NCI-H1092 treated with DMSO at 0.1 percent for 48 hours (cell line): ENCODE measurements around the gene CADM1.

Experiments used
- DNase-seq: peaks from one replicate; lab custom pipeline; 2025; lab: John Stamatoyannopoulos, UW

CADM1 gene

DNA sequence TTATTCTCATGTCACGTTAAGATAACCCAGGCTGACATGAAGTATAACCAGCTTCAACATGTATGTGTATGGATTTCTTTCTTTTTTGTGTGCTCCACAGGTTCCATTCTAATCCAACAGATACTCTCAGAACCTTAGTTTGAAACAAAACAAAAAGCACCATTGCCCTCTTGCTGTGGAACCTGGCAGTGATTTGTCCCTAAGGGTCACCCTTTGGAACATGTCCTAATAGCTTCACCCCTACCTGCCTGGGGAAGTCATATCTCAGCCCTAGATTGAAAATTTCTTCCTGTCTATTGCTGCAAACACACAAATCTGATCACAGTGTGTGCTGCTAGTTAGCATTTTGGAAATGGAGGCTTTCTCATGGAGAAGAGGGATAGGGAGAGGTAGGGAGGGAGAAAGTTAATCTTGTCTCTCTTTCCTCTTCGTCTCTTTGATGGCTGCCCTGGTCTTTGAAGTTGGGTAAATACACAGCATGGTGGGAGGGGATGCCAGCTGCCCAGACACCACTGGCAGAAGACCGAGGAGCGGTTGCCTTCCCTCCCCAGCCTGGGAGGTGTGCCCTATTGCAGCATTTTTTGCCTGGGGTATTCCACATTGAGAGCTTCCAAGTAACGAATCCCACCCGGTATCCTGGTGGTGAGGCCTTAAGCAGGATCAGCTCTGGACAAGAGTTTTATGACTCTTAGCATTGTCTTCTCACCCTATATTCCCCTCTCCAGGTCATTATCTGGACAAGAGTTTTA lies 11.6 kb upstream of the CADM1 start:
- no peak for DNase-seq

DNA sequence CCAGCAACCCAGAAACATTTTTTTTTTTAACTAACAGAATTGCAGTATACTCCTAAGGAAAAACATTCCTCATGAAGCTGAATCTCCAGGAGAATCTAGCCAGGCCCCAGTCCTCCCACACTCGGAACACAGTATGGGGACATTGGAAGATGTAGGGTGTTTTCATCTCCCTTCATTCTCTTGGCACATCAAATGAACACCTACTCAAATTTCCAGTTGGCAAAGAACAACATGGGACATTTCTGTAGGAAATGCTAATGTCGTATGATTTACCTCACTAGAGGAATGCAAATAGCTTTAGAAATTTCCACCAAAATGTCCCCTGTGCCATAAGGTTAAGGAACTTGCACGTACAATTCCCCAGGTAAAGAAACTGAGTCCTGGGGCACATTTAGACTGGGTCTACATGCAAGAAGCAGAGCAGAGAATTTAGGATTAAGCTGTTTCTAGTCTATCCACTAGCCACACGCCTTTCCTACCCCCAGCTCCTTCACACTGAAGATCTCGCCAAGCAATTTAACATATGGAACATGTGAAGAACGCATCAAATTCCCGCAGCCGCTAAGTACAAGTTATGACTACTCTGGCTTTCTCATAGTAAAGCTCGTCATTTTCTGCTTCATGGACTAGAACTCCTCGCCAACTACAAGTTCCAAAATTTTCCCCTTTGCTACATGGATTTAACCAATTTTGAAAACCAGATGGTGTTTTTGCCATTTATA lies 2.9 kb upstream of the CADM1 start:
- no peak for DNase-seq

DNA sequence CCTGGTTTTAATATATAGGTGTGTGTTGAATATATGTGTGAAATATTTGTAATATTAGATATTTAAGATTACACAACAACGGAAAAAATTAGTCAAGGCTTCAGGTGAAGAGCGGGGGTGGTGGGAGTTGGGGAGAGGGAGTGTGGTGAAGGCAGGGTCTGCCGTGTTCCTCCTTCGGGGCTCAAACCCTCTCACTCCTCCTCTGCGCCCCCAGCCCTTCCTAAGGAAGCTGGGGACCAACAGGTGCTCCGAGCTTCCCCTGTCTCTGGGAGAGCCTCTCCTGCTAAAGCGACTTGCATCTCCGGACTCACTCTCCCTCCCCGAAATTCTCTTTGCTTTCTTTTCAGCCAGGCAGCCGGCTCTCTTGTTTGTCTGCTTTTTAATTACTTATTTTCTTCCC lies 960 bp upstream of the CADM1 start:
- DNase-seq, result peak; percentile 63

GRCh38 chr11:115503886-115504275 lies 334 bp downstream of the CADM1 start:
- no peak for DNase-seq

DNA sequence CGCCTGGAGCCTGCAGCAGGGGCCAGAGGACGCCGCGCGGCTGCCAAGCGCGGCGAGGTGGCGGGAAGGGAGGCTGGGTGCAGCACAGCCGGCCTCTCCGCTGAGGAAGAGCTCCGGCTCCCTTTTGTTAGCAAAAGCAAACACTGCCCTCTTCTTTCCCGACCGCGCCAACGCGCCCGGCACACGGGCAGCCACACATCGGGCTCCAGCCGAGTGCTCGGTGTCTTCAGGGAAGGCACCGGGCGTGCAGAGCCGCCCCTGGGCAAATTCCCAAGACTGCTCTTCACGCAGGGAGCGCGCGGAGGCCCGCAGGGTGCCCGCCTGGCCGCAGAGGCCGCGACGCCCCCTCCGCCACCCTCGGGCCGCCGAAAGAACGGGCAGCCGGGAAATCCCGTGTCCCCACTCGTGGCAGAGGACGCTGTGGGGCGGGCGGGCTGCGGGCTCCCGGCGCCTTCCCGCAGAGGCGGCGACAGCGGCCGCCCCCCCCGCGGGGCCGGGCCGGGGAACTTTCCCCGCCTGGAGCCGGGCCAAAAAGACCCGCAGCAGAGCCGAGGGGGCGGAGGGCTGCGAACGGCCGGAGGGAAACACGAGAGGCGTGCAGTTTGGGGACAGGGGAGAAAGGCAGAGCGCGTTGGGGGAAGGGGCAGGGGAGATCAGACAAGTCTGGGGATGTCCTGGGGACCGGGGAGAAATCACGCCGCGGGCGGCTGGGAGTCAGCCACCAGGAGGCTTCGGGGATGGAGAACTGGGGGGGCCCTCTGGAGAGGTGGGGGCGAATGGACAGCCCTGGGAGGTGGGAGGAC lies 931 bp downstream of the CADM1 start:
- peak; percentile 90 for DNase-seq

DNA sequence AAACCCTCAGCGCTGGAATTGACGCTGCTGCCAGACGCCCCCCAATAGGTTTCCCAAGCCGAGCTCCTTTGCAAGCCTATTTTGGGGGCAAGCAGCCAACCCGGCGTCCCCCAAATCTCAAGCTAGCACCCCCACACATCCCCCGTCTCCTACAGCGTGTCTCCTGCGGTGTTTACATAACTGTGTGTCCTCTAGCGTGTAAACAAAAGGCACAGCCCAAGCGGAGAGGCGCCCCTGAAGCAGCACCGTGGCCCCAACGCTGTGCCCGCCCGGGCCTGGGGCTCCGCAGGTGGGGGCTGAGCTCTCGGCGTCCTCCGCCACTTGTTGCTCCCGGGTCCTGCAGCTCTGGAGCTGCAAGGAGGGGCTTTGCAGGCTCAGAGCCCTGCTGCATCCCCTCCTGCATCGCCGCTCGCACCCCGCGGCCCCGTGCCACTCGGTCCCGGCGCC lies 1.6 kb downstream of the CADM1 start:
- DNase-seq, result no peak

DNA sequence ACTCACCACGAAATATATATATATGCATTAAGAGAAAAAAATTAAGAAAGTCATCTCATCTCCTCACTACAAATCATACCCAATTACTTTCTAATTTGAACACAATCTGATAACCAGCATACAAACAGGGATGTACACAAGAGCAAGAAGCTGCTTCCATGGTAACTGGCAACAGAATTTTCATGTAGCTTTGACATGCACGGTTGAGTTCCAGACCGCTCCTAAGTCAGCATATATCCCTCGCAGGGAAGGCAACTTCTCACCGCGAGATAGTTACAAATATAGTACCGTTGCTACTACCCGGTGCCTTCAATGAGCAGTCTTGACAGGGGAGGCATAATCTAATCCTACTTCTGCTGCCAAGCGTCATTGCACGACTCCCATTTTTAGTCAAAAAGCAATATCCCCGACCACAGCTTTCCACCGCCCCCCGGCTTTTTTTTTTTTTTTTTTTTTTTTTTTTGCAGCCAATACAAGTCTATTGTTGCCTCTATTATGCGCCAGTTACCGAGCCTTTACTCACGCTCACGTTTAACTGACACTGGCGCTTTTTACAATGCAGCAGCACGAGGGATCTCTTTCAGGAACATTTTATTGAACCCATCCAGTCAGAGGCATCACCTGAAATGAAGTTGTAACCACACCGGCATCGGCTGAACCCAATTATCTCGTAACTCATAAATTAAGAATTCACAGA lies 2.2 kb downstream of the CADM1 start:
- DNase-seq, result peak; percentile 79

DNA sequence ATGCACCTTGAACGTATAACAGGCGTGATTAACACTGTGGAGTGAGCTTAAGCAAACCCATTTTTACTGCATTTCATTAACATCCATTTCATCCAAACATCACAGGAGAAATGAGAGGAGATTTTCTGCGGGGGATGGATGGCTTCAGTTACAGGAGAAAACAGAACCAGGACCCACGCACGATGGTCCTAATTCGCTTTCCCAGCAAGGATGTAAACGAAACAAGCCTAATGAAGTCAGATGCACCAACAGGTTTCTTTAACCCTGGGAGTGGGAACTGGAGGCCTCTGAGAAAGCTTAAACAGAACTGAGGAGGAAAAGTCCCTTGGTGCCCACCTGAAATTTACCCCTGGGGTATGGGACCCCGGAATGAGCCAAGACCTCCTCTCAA lies 2.7 kb downstream of the CADM1 start:
- DNase-seq, result no peak

DNA sequence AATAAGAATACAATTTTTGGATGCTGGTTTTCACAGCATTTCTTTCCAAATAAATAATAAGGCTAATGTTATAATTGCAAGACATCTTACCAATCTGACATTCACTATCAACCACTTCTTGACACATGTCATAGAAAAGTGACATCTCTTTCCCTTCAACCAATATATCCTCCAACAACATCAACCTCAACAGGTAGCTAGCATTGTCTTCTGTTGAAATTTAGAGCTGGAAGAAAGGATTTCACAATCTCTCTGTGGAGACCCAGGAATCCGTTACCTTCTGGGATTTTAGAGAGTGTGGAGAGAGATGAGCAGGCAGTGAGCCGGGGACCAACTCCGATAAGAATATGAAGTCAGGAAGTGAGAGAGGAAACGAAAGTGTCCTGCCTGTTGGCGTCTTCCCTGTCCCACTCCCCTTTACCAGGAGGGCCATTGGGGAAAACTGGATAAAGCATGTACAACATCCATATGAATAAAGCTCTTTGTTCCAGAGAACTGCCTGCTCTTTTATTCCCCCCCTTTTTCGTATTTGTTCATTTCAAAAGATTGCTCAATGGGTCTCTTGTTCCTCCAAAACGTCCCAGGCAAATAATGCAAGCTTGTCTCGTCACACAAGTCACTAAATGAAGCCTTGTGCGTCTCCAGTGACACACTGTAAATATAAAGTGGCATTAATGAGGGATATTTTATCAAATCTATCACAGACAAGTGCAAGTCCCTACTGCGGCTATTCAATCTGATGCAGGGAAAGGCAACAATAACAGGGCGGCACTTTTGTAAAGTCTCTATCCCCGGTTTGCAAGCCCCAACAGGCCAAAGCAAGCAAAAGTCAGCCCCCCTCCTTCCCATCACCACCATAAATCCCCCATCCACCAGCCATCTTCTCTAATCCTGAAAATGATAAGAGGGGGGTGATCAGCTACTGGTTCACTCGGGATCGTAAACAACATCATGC lies 3.4 kb downstream of the CADM1 start:
- DNase-seq, result no peak

GRCh38 chr11:115499891-115500290 lies 4.3 kb downstream of the CADM1 start:
- DNase-seq, result no peak

- no peak for DNase-seq
Measured at GRCh38 chr11:115499241-115499799, 4.9 kb downstream of the CADM1 start.

DNA sequence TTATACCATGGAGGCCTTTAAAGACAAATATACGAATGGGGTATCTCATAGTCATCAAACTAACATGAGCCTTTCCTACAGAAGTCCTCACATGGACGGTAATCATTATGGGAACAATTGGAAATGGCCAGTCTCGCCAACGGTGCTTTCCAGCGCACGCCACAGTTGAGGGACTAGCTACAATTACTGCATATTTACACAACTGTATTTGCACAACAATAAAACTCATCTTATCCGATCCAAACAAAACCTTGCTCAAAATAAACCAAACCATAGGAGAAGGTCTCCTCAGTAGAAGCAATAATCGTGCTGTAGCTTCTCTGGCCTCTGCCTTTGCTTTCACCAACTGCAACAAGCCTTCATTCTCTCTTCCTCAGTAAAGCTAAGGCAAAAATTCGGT lies 5.9 kb downstream of the CADM1 start:
- DNase-seq, result peak; percentile 98

DNA sequence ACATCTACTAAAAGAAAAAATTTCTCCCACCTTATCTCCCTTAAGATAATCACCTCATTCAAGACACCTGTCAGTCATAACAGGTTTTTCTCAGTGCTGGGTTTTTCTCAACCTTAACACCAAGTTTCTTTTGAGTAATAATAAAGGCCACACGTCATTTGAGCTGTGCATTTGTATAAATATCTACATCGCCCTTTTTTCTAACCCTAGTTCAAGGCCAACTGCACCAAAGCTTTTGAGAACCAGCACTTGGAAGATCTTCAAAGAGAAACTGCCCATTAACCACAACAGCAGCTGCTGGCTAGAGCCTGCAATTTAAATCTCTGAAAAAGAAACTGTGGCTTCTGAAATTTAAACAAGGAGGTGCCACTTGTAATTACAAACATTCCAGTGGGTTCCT lies 6.9 kb downstream of the CADM1 start:
- peak; percentile 30 for DNase-seq

DNA sequence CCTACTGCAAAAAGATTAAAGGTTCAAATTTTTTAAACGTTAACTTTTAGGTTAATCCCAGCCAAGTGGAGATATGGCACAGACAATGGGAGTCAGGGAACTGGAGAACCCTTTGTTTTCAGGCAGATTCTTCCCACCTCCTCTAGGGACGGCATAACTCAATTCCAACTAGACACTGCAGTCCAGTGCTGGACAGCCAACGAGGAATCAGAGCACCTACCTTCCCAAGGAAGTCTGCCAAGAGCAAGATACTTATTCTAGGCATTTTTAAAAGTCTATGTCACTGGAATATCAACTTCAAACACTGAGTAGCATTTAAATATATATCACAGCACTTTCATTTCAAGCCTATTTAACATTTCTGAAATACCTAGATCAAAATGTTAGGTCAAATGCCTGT lies 7.3 kb downstream of the CADM1 start:
- DNase-seq, result no peak

GRCh38 chr11:115493905-115494304 lies 10.3 kb downstream of the CADM1 start:
- no peak for DNase-seq

DNA sequence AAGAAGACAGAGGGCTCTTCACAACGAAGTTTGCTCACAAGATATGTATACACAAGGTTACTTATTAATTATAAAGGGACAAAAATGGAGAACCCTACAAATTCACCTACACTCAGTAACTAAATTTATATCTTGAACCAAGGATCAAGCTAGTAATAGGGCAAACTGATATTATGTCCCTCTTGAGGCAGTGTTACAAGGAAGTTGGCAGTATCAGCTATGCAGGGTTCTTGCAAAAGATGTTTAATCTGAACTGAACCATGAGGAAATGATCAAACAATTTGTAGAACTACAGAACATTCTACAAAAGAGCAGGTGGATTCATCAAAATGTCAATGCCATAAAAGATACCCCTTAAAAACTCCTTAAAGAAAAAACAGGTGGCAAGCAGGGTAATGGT lies 10.7 kb downstream of the CADM1 start:
- DNase-seq, result no peak

DNA sequence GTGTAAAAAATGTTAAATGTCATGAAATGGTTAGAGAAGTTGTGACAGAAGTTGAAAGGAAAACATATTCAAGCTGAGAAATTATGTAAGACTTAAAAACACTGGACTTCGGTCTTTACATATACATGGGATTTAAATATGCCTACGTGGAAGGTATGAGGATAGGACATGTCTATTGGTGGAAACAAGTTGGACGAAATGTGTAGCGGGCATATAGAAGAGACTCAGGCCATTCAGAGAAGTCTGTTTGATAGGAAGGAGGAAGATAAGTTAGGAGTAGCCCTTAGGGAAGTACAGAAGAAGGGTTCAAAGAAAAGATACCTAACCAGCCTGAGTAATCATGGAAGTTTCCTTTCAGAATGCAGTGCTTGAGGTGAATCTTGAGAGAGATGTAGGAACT lies 14.7 kb downstream of the CADM1 start:
- no peak for DNase-seq

- no peak for DNase-seq
Measured at GRCh38 chr11:115488945-115489344, 15.3 kb downstream of the CADM1 start.

GRCh38 chr11:115481528-115481927 lies 22.7 kb downstream of the CADM1 start:
- DNase-seq, result no peak

DNA sequence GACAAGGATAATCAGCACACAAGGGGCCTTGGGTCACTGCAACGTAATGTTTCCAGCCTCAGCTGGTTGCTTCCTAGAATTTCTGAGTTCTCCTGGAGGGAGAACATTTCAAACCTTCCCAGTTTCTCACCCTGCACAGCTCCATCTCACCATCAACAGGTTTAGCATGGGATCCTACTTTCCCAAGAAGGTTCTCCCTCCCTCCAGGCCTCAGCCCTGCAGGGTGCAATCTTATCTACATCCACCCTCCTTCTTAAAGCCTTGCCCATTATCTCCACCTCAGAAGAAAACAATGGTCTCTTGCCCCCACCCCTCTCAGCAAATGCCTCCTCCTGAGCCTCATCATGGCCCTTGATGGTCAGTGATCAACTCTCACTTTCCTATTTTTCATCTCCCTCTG lies 23.6 kb downstream of the CADM1 start:
- DNase-seq, result no peak

DNA sequence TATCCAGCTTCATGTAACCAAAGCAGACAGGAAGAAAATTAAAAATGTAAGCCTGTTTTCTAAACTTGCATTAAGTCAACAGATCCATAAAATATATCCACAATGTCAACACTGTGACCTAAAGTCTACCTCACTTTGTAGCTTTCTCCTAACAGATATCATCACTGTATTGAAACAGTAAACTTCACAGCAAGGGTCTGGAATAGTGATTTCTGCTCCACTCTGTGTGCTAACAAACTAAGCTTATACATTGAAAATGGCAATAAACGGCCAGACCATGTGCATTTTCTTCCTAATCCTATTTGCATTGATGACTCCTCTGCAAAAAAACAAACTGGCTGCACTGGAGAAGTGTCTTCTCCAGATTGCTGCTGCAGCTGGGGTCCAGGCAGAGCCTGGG lies 26.8 kb downstream of the CADM1 start:
- DNase-seq, result no peak
